H1 (cell line): ENCODE results near the gene IGF2BP3. TPM values are rescaled to one million over a fixed set of nuclear protein-coding genes. Genes with fewer than 3 reads are reported as not detected.

Experiments
- BCL11A ChIP-seq, 2 experiments: IDR thresholded peaks; one replicate each; pipeline ENCODE4 v1.6.1; 2011; ENCODE audit warnings: low read depth in 2 of 2, low read length in 2 of 2, mild to moderate bottlenecking in 2 of 2
- GABPA ChIP-seq: IDR thresholded peaks from 2 replicates; pipeline ENCODE4 v1.6.1; 2011; ENCODE audit warnings: mild to moderate bottlenecking, low read length, moderate library complexity, borderline replicate concordance; ENCODE audit not compliant: insufficient read depth
- SAP30 ChIP-seq: fragments of 300-600 bp; sonication (generic); IDR thresholded peaks from 2 replicates; pipeline ENCODE4 v1.7.1; 2012; ENCODE audit warnings: low read length, moderate library complexity, mild to moderate bottlenecking, inconsistent platforms; ENCODE audit not compliant: insufficient read depth, insufficient replicate concordance
- TBP ChIP-seq: IDR thresholded peaks from 2 replicates; pipeline ENCODE4 v1.6.1; 2011; ENCODE audit warnings: low read depth, low read length, improper control_type of control experiment
- polyA plus RNA-seq, 7 experiments: library from polyadenylated mRNA; depleted of rRNA in 3 of 7; stranded (reverse) in 5 of 7; unstranded in 2 of 7; fragments of >200 nt in 5 of 7; fragments of 200-250 nt in 2 of 7; gene quantifications; 1 replicate in 5 of 7; 2 replicates in 1 of 7; 4 replicates in 1 of 7; pipeline versions ENCODE4 v1.2.1 to v1.2.3, GENCODE V29; 2011 to 2013; ENCODE audit warnings: missing spikeins in 2 of 7, mixed read lengths in 2 of 7
- total RNA-seq: library from RNA; stranded (reverse); fragmentation: NEBNext Ultra II Directional; extraction: Animal tissue kit (Norgen Biotek cat#: 25700); gene quantifications from 2 replicates; pipeline ENCODE4 v1.2.1, GENCODE V29; 2021
- TF ChIP-seq, protein P1 (sequence below): fragments of 300-600 bp; sonication (generic); IDR thresholded peaks from 2 replicates; pipeline ENCODE4 v1.7.1; 2012; ENCODE audit warnings: low read length, moderate library complexity, mild to moderate bottlenecking, inconsistent platforms; ENCODE audit not compliant: insufficient replicate concordance

IGF2BP3 gene
- total and polyA plus RNA-seq, 2 of the 8 experiments (the other 6 are each of a cell fraction or from before 2014, with no cell fraction given) = 66.3 to 193 TPM

DNA sequence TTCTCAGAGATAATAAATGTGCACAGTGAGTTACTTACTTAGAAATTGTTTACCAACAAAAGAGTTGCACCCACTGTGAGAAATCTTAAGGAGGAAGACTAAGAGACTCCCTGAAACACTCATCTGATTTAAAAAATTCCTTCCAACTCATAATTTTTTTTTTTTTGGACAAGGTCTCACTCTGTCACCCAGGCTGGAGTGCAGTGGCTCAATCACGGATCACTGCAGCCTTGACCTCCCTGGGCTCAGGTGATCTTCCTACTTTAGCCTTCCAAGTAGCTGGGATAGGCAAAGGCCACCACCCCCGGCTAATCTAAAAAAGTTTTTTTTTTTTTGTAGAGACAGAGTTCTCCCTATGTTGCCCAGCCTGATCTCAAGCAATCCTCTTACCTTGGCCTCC, 135.2 kb downstream of the IGF2BP3 start (continued):
- TF ChIP-seq, protein P1, sequence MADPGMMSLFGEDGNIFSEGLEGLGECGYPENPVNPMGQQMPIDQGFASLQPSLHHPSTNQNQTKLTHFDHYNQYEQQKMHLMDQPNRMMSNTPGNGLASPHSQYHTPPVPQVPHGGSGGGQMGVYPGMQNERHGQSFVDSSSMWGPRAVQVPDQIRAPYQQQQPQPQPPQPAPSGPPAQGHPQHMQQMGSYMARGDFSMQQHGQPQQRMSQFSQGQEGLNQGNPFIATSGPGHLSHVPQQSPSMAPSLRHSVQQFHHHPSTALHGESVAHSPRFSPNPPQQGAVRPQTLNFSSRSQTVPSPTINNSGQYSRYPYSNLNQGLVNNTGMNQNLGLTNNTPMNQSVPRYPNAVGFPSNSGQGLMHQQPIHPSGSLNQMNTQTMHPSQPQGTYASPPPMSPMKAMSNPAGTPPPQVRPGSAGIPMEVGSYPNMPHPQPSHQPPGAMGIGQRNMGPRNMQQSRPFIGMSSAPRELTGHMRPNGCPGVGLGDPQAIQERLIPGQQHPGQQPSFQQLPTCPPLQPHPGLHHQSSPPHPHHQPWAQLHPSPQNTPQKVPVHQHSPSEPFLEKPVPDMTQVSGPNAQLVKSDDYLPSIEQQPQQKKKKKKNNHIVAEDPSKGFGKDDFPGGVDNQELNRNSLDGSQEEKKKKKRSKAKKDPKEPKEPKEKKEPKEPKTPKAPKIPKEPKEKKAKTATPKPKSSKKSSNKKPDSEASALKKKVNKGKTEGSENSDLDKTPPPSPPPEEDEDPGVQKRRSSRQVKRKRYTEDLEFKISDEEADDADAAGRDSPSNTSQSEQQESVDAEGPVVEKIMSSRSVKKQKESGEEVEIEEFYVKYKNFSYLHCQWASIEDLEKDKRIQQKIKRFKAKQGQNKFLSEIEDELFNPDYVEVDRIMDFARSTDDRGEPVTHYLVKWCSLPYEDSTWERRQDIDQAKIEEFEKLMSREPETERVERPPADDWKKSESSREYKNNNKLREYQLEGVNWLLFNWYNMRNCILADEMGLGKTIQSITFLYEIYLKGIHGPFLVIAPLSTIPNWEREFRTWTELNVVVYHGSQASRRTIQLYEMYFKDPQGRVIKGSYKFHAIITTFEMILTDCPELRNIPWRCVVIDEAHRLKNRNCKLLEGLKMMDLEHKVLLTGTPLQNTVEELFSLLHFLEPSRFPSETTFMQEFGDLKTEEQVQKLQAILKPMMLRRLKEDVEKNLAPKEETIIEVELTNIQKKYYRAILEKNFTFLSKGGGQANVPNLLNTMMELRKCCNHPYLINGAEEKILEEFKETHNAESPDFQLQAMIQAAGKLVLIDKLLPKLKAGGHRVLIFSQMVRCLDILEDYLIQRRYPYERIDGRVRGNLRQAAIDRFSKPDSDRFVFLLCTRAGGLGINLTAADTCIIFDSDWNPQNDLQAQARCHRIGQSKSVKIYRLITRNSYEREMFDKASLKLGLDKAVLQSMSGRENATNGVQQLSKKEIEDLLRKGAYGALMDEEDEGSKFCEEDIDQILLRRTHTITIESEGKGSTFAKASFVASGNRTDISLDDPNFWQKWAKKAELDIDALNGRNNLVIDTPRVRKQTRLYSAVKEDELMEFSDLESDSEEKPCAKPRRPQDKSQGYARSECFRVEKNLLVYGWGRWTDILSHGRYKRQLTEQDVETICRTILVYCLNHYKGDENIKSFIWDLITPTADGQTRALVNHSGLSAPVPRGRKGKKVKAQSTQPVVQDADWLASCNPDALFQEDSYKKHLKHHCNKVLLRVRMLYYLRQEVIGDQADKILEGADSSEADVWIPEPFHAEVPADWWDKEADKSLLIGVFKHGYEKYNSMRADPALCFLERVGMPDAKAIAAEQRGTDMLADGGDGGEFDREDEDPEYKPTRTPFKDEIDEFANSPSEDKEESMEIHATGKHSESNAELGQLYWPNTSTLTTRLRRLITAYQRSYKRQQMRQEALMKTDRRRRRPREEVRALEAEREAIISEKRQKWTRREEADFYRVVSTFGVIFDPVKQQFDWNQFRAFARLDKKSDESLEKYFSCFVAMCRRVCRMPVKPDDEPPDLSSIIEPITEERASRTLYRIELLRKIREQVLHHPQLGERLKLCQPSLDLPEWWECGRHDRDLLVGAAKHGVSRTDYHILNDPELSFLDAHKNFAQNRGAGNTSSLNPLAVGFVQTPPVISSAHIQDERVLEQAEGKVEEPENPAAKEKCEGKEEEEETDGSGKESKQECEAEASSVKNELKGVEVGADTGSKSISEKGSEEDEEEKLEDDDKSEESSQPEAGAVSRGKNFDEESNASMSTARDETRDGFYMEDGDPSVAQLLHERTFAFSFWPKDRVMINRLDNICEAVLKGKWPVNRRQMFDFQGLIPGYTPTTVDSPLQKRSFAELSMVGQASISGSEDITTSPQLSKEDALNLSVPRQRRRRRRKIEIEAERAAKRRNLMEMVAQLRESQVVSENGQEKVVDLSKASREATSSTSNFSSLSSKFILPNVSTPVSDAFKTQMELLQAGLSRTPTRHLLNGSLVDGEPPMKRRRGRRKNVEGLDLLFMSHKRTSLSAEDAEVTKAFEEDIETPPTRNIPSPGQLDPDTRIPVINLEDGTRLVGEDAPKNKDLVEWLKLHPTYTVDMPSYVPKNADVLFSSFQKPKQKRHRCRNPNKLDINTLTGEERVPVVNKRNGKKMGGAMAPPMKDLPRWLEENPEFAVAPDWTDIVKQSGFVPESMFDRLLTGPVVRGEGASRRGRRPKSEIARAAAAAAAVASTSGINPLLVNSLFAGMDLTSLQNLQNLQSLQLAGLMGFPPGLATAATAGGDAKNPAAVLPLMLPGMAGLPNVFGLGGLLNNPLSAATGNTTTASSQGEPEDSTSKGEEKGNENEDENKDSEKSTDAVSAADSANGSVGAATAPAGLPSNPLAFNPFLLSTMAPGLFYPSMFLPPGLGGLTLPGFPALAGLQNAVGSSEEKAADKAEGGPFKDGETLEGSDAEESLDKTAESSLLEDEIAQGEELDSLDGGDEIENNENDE = no peak
- no peak for TF ChIP-seq TBP
- no peak for TF ChIP-seq SAP30
- no peak for TF ChIP-seq GABPA
- no peak for TF ChIP-seq BCL11A (IDR thresholded peaks at IDR 0.05; ENCODE audit: low read depth in 2 of 2, low read length in 2 of 2)
